HCT116 (cell line): ENCODE measurements around the gene ITGB1.

Experiments
- ATF3 ChIP-seq: IDR thresholded peaks from 2 replicates; pipeline ENCODE4 v1.6.1; 2012
- CEBPB ChIP-seq: IDR thresholded peaks from 2 replicates; pipeline ENCODE4 v1.6.1; 2012; ENCODE audit warnings: low read depth
- CTCF ChIP-seq, 3 experiments: fragments of 200-600 bp in 1 of 3; sonication (generic) in 1 of 3; IDR thresholded peaks in 2 of 3; conservative IDR thresholded peaks in 1 of 3; 2 replicates each; pipeline ENCODE4 v1.5.1; 2012 to 2017; ENCODE audit warnings: low read depth in 2 of 3, low read length in 2 of 3, antibody characterized with exemption in 1 of 3, borderline replicate concordance in 1 of 3, control low read depth in 1 of 3, mild to moderate bottlenecking in 1 of 3, mixed read lengths in 1 of 3, mixed run types in 1 of 3, moderate library complexity in 1 of 3; ENCODE audit not compliant: insufficient read depth in 1 of 3
- ELF1 ChIP-seq: IDR thresholded peaks from 2 replicates; pipeline ENCODE4 v1.6.1; 2012; ENCODE audit warnings: low read depth, borderline replicate concordance
- EZH2 ChIP-seq: fragments of 200-600 bp; sonication (generic); IDR thresholded peaks from 2 replicates; pipeline ENCODE4 v1.6.1; 2017; ENCODE audit warnings: antibody characterized with exemption, mixed run types
- EZH2phosphoT487 ChIP-seq: fragments of 200-600 bp; IDR thresholded peaks from 2 replicates; pipeline ENCODE4 v1.6.1; 2018; ENCODE audit warnings: antibody characterized with exemption, borderline replicate concordance
- FOSL1 ChIP-seq: IDR thresholded peaks from 2 replicates; pipeline ENCODE4 v1.6.1; 2012; ENCODE audit warnings: low read depth
- POLR2A ChIP-seq: IDR thresholded peaks from 2 replicates; pipeline ENCODE4 v1.7.0; 2011; ENCODE audit warnings: borderline replicate concordance; ENCODE audit not compliant: insufficient read depth, insufficient read length; ENCODE audit errors: extremely low read depth
- POLR2AphosphoS5 ChIP-seq: IDR thresholded peaks from 2 replicates; pipeline ENCODE4 v1.6.1; 2011; ENCODE audit warnings: mild to moderate bottlenecking, low read depth, low read length, moderate library complexity
- YY1 ChIP-seq: IDR thresholded peaks from 2 replicates; pipeline ENCODE4 v1.6.1; 2011; ENCODE audit warnings: low read length, low read depth, moderate library complexity, mild to moderate bottlenecking; ENCODE audit not compliant: insufficient replicate concordance; ENCODE audit errors: extremely low read depth
- TF ChIP-seq, protein P1 (sequence below): IDR thresholded peaks from 2 replicates; pipeline ENCODE4 v1.6.1; 2011; ENCODE audit warnings: mild to moderate bottlenecking, low read length, moderate library complexity; ENCODE audit not compliant: insufficient replicate concordance; ENCODE audit errors: extremely low read depth

DNA sequence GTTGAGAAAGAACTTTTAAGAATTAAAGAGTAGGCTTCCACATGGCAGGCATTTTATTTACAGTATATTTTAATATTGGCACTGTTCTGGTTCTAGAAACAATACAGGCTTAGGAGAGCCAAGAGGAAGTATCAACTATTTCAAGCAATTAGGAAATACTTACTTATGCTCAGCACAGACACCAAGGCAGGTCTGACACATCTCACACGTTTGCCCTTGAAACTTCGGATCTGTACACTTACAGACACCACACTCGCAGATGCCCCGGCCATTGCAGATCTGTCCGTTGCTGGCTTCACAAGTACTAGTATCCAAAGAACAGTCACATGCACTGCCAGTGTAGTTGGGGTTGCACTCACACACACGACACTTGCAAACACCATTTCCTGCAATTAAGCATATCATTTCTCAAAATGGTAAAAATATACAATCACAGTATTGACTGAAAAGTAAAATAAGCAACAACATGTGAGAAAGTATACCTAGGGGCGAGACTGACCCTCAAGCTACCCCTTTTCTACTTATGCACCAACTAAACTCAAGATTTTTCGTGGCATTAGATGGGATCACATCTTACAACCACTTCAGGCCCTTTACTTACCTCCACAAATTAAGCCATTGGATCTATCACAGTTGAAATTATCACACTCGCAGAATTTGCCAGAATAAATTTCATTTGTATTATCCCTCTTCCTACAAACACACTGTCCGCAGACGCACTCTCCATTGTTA, 46.6 kb downstream of the ITGB1 start:
- TF ChIP-seq ATF3 = no peak
- TF ChIP-seq CTCF (IDR thresholded peaks at IDR 0.05 in 2 of 3, conservative IDR thresholded peaks at IDR 0.05 in 1 of 3; ENCODE audit: borderline replicate concordance in 1 of 3, insufficient read depth in 1 of 3, low read depth in 2 of 3, low read length in 2 of 3) = no peak
- no peak for TF ChIP-seq POLR2A
- TF ChIP-seq EZH2 = no peak
- TF ChIP-seq CEBPB = no peak
- no peak for TF ChIP-seq POLR2AphosphoS5
- TF ChIP-seq, protein P1, sequence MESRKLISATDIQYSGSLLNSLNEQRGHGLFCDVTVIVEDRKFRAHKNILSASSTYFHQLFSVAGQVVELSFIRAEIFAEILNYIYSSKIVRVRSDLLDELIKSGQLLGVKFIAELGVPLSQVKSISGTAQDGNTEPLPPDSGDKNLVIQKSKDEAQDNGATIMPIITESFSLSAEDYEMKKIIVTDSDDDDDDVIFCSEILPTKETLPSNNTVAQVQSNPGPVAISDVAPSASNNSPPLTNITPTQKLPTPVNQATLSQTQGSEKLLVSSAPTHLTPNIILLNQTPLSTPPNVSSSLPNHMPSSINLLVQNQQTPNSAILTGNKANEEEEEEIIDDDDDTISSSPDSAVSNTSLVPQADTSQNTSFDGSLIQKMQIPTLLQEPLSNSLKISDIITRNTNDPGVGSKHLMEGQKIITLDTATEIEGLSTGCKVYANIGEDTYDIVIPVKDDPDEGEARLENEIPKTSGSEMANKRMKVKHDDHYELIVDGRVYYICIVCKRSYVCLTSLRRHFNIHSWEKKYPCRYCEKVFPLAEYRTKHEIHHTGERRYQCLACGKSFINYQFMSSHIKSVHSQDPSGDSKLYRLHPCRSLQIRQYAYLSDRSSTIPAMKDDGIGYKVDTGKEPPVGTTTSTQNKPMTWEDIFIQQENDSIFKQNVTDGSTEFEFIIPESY = no peak
- no peak for TF ChIP-seq YY1
- no peak for TF ChIP-seq EZH2phosphoT487
- no peak for TF ChIP-seq FOSL1
- TF ChIP-seq ELF1 = no peak
